ENCODE data around the gene LAMTOR2.
"Not testable (repeated sequence)": the region's sequence is repeated elsewhere in the genome, so short reads cannot be mapped to it uniquely, and the experiment has no call there.

The LAMTOR2 gene

DNA sequence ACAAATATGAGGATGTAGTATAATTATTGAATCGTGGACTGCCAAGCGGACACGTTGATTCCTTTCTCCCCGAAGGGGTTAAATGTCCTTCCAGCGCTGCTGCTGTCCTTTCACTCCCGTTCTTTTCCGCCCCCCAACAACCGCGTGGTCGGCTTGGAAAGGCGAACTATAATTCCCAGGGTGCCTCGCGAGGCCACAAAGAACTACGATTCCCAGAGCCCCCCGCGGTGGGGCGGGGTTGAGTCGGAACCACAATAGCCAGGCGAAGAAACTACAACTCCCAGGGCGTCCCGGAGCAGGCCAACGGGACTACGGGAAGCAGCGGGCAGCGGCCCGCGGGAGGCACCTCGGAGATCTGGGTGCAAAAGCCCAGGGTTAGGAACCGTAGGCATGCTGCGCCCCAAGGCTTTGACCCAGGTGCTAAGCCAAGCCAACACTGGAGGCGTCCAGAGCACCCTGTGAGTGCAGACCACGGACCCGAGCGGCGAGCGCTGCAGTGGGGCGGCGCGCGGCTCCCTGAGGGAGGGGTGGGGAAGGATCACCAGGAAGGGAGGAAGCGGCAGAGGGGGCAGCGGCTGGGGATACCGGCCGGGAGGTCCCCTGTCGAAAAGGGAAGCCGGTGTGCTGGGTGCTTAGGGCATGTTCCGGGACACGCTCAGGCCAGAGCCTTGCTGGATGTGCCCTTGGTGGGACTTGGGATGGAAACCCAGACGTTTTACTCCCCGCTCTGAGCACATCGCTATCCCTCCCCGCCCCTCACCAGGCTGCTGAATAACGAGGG is at the start of gene LAMTOR2:
Gene LAMTOR2 (plus strand): TSS at position 283 of the 781 bp plus-strand sequence. CDS start 108 bp downstream, at position 391.
- peak; percentile 98 for DNase-seq

GRCh38 chr1:156004843-156005584 is 49.6 kb upstream of the LAMTOR2 start:
- DNase-seq, result no peak

- DNase-seq, result no peak
Observed at GRCh38 chr1:156006666-156007376, 47.8 kb upstream of the LAMTOR2 start.

DNA sequence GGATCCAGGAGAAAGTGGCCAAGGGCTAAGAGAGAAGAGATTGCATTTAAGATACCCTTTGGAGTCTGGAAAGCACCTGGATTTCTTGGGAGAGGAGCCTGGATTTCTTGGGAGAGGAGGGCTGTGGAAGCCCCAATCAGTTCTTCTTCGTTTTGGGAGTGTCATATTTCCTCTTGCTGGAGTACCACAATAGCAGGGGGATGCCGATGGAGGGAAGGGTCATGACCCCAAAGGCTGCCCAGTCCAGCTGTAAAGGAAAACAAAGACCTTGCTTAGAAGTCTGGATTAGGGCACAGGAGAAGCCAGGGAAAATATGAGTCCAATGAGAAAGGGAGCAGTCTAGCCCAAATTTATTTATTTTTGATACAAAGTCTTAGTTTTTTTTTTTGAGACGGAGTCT is 45.2 kb upstream of the LAMTOR2 start:
- no peak for DNase-seq

DNA sequence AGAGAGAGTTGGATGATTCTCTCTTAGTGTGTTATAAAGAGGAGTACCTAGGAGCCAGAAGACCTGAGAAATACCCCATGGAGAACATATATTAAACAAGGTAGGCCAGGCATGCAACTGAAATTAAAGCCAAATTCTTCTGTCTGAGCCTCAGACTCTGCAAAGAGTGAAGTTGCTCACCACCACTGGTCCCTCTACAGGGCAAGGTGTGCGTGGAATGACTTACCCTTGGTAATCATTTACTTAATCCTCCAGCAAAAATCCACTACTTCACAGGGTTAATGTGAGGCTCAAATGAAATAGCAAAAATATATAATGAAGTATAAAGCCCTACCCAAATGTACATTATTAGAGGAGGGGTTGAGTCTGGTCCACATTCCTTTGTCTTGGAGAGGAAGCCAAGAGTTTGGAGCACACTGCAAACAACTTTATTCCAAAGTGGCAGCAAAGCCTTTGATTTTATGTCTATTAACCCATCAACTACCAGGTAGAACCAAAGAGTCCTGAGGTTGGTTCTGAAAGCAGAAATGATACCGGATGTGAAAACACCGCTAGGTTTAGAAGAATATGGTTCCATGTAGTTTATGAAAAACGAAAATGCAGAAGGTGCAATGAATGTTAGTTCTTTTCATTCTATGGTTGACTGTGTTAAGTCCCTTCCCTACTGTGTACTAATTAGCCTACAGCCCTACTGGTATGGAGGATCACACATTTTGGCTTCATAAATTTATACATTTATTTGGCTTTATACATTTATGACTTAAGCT is 42.3 kb upstream of the LAMTOR2 start:
- DNase-seq, result no peak

GRCh38 chr1:156014829-156015228 is 39.8 kb upstream of the LAMTOR2 start:
- no peak for DNase-seq

- no peak for DNase-seq
Observed at GRCh38 chr1:156019946-156020292, 34.7 kb upstream of the LAMTOR2 start.

DNA sequence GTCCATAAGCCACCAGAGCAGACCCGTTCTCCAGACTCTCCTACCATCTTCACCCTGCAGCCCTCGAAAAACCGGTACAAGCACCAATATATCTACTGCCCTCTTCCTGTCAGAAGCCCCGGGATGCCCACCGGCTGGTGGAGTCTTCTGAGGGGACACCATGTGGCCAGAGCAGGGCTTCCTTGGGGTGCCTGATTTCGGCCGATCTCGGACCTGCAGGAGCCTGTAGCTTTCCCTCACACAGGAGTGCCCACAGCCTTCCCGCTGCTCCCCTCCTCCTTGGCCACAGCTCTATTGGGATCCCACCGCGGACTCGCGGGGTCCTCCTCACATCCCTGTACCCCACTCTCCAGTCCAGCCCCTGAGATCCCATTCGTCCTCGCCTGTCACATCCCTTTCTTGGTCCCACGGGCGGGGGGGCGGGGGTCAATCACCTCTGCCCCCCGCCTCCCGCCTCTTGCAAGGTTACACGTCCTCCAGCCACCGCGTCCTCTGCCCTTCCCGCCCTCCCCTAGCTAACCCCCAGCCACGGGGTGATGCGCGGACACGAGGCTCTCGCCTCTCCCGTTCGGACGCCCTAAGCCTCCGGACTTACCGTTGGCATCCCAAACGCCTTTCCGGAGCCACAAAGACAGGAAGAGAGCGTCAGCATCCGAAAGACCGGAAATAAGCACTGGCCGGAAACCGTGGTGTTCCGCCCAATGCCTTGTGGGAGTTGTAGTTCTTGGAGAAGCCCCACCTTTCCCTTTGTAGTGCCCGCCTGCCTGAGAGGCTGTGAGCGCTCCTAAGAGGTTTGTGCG is 34.1 kb upstream of the LAMTOR2 start, which contains the start of gene SSR2:
Gene SSR2 (minus strand): TSS at position 659 of the 800 bp plus-strand sequence. CDS start 784 bp downstream, outside the sequence.
- peak; percentile 80 for DNase-seq

DNA sequence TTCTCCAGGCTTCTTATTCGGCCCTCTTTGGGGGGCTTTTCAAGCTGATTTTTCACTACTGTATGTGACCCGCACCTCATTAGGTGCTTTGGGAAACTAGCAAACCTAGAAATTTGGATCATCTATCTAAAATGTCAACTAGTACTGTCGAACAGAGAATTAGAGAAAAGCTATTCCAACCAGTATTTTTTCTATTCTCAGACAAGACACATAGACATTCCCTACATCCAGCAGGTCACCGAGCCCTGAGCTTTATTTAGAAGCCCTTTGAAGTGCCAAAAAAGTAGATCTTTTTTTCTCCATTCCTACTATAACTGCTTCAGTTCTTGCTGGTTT is 33.5 kb upstream of the LAMTOR2 start:
- no peak for DNase-seq

GRCh38 chr1:156021954-156022353 is 32.6 kb upstream of the LAMTOR2 start:
- DNase-seq, result no peak

DNA sequence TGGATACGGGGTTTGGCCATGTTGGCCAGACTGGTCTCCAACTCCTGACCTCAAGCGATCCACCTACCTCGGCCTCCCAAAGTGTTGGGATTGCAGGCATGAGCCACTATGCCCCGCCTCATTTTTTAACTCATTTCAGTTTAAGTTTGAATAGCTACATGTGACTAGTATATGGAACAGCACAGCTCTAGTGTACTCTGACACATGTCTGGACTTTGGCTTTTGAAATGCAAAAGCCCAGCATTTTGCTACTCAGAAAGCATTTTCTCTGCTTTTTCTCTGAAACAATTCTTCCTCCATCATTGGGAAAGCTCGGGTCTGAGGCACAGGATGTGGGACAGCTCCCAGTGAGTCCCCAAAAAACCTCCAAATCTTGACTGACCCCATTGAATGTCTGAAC is 29.8 kb upstream of the LAMTOR2 start:
- no peak for DNase-seq

DNA sequence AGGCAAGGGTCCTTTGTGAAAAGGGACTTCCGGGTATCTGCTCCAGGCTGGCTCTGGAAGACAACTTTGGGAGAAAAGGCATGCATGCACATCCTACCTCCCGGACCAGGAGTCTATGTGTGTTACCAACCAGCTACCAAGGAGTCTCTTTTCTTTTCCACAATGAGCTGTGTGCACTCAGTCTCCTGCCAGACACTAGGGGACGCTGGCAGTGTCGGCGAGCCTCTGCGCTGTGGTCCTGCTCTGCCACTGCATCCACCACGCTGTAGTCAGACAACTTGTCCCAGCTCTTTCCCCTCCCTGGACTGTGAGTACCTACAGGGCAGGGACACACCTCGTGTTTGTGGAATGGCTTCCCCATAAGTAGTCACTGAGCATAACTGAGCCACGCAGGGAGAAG is 28.7 kb upstream of the LAMTOR2 start:
- DNase-seq, result no peak

DNA sequence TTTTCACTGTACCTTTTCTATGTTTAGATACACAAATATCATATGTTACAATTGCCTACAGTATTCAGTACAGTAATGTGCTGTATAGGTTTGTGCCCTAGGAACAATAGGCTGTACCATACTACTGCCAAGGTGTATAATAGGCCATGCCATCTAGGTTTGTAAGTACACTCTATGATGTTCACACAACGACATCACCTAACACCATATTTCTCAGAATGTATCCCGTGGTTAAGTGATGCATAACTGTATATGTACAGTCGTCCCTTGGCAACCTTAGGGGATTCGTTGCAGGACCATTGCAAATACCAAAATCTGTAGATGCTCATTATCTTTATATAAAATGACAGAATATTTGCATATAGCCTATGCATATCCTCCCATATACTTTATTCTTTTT is 28.0 kb upstream of the LAMTOR2 start:
- no peak for DNase-seq

GRCh38 chr1:156033011-156033410 is 21.6 kb upstream of the LAMTOR2 start:
- no peak for DNase-seq

- not testable (repeated sequence) for DNase-seq
Observed at GRCh38 chr1:156034991-156035390, 19.6 kb upstream of the LAMTOR2 start.

- DNase-seq, result no peak
Observed at GRCh38 chr1:156042828-156043227, 11.8 kb upstream of the LAMTOR2 start.

DNA sequence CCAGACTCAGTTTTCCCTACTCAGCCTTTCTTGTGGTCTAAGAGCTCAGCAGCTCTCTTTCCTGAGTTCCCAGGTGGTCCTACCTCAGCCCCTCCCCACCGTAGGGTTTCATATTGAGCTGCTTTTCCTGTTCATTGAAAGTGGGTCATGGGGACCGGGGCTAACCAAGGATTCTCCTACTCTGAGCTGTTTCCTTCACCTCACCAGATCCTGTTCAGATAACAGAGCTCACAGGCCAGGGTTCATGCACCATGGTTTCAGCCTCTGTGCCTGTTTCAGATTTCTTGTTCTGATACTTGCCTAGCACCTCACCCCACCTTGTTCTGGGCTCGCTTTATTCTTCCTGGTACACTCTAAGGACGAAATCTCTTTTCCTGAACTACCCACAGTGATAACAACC is 9.5 kb upstream of the LAMTOR2 start:
- DNase-seq, result no peak

GRCh38 chr1:156048663-156049258 is 5.8 kb upstream of the LAMTOR2 start:
- no peak for DNase-seq

GRCh38 chr1:156050376-156050775 is 4.2 kb upstream of the LAMTOR2 start:
- no peak for DNase-seq

DNA sequence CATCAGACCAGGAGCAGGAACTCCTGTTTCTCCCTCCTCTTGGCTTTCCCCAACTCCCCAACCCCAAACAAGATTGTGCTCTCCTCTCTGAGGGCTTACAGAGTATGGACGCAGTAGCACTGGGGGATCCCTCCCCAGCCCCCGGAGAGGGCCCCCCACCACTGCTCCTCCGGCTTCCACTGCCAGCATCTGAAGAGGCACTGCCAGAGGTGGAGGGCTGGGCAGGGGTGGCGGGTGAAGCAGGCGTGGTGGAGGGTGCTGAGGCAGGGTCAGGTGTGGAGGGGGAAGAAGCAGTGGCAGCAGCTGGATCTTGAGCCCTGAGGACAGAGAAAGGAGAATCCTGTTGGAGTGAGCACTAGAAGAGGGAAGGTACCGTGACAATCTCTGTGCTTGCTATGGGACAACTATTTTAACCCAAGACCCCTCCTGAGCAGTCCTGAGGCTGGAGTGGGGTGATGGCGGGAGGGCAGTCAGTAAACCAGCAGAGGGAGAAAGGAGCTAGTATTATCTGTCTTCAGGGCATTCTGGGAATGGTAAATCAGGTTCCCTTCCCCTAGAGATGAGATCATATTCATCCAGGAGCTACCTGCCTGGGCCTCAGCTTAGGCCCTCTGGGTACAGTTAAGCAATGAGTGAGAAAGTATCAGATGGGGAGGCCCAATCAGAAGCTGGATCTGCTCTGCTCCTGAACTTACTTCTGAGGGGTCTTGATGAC is 3.4 kb upstream of the LAMTOR2 start:
- DNase-seq, result no peak

All from NCI-H2171 (cell line).